Heart left ventricle (tissue), 16 donors: ENCODE results near the gene CCL18. TPM values are rescaled to one million over a fixed set of nuclear protein-coding genes. Genes with fewer than 3 reads are reported as not detected.

ENCODE experiments used
- ATAC-seq, 4 donors: fragments of 200-7000 bp; cut with Tn5 transposase; one replicate each; pipeline ENCODE4 v1.9.1; 2020 to 2022; ENCODE audit warnings: moderate library complexity in 4 of 4, mild to moderate bottlenecking in 3 of 4, moderate number of reproducible peaks in 1 of 4
- DNase-seq, 5 donors: peaks; one replicate each; pipeline ENCODE4 v3.0.0-alpha.2; 2020
- H3K27ac ChIP-seq, 12 donors: fragments of 200-600 bp; sonication (generic) in 4 of 12; one replicate each; pipeline versions ENCODE4 v1.5.0 to v1.8.0; 2016 to 2022; ENCODE audit warnings: mild to moderate bottlenecking in 2 of 12
- H3K27me3 ChIP-seq, 9 donors: fragments of 200-600 bp; sonication (generic) in 2 of 9; one replicate each; pipeline versions ENCODE4 v1.5.1 to v1.8.0; 2016 to 2022; ENCODE audit warnings: mild to moderate bottlenecking in 3 of 9
- H3K36me3 ChIP-seq, 9 donors: fragments of 200-600 bp; sonication (generic) in 2 of 9; one replicate each; pipeline versions ENCODE4 v1.5.0 to v1.8.0; 2018 to 2022; ENCODE audit warnings: mild to moderate bottlenecking in 2 of 9
- H3K4me1 ChIP-seq, 12 donors: fragments of 200-600 bp; sonication (generic) in 4 of 12; one replicate each; pipeline versions ENCODE4 v1.5.0 to v1.8.0; 2016 to 2022; ENCODE audit warnings: mild to moderate bottlenecking in 3 of 12
- H3K4me3 ChIP-seq, 12 donors: fragments of 200-600 bp; sonication (generic) in 4 of 12; one replicate each; pipeline versions ENCODE4 v1.5.0 to v1.8.0; 2017 to 2022; ENCODE audit warnings: mild to moderate bottlenecking in 9 of 12, moderate library complexity in 4 of 12
- H3K9me3 ChIP-seq, 12 donors: fragments of 200-600 bp; sonication (generic) in 4 of 12; one replicate each; pipeline versions ENCODE4 v1.5.0 to v1.8.0; 2016 to 2022; ENCODE audit warnings: mild to moderate bottlenecking in 1 of 12
- CTCF ChIP-seq, 12 donors: fragments of 200-600 bp; sonication (generic) in 4 of 12; IDR thresholded peaks; one replicate each; pipeline versions ENCODE4 v1.5.0 to v1.8.0; 2018 to 2022; ENCODE audit warnings: antibody characterized with exemption in 12 of 12, mild to moderate bottlenecking in 5 of 12
- POLR2A ChIP-seq, 2 donors: fragments of 450-650 bp; IDR thresholded peaks; one replicate each; pipeline ENCODE4 v1.6.1; 2017; ENCODE audit warnings: antibody characterized with exemption in 2 of 2, mild to moderate bottlenecking in 2 of 2, moderate library complexity in 2 of 2
- WGBS, 4 donors: extraction: QIAGEN DNeasy Blood & Tissue Kit in 2 of 4; methylation state at CpG; one replicate each; pipeline versions ENCODE4 v1.1.5 to v1.1.7; 2013 to 2018; 5-methylcytosine and 5-hydroxymethylcytosine counted together
- intact Hi-C, 10 donors: fragments of 100-400 bp; cut with DNase I; formaldehyde crosslinking; loops; one replicate each; pipeline versions ENCODE4 v1.11.1 to v1.14.2; 2022
- polyA plus RNA-seq, 2 donors: library from polyadenylated mRNA; stranded (reverse); fragments of 200-250 nt; gene quantifications; one replicate each; pipeline ENCODE4 v1.2.3, GENCODE V29; 2013
- total RNA-seq, 9 donors: library from RNA; depleted of rRNA in 2 of 9; stranded (reverse); fragments of >200 nt in 2 of 9; fragmentation: NEBNext Ultra II Directional in 3 of 9; extraction: Animal tissue kit (Norgen Biotek cat#: 25700) in 3 of 9; gene quantifications; one replicate each; pipeline versions ENCODE4 v1.1.0 to v1.2.4, GENCODE V29; 2016 to 2023
- donor health status: ischemic (EF 13 %, LVEDD 7.1; RV severe dilation, severe dysfunction).
- donor health status: healthy with polysubstance abuse.
- donor health status: DM: no; HTN: yes; CAD: no.
- donor health status: DM: no; HTN: no; CAD: no.
- donor health status: ischemic (EF 25% LVEDD 6.9; RV normal size, moderate dysfunction).
- donor health status: ischemic (EF 25% LVEDD 5.7; RV mildly dilated, moderate dysfunction).
- donor health status: healthy.
- donor health status: DM: yes; HTN: yes; CAD: no.
- donor health status: ischemic (EF 35%, LVEDD 5.7; RV mildly dilated, moderate dysfunction).
- donor health status: nonischemic (EF 11% LVEDD 7.7; RV severe dilation, severe dysfunction).
- donor health status: DM: yes; HTN: yes; CAD: no.
- donor health status: PGD.
- donor health status: ischemic (EF 29% LVEDD 5.4; RV normal size, mild dysfunction).
- donor health status: nonischemic (EF 23%, LVEDD 6.1; RV moderate dilation, normal function).

Gene CCL18
- total and polyA plus RNA-seq, 11 donors, result 0.30 to 31.9 (median 2.5) TPM

- ATAC-seq (no peak), DNase-seq (no peak)
- Histone ChIP-seq H3K27me3 (no peaks in the 10 kb centered on the region), H3K9me3 (no peaks in the 10 kb centered on the region), H3K4me3 (no peak overlapping the region), H3K4me1 (peaks cover 0 to 9% (median 0%) of the 10 kb centered on the region in 12 donors), H3K27ac (no peak overlapping the region), H3K36me3 (no peaks in the 10 kb centered on the region)
- no peak for TF ChIP-seq CTCF (IDR thresholded peaks at IDR 0.05)
- no peak for TF ChIP-seq POLR2A (IDR thresholded peaks at IDR 0.05)
- 89 to 94% (median 91%) methylated on average over 2 of the region's 2 CpGs for WGBS, 4 donors
- intact Hi-C loops, result no loop called here
Measured at GRCh38 chr17:36060816-36061215, 3.3 kb upstream of the CCL18 start.

GRCh38 chr17:36066365-36066985 lies 2.4 kb downstream of the CCL18 start:
- WGBS, 4 donors, result 80 to 88% (median 88%) methylated on average over 6 of the region's 6 CpGs
- Histone ChIP-seq H3K36me3 (no peaks in the 10 kb centered on the region), H3K4me1 (no peaks in the 10 kb centered on the region), H3K9me3 (no peaks in the 10 kb centered on the region), H3K4me3 (no peak overlapping the region), H3K27me3 (no peaks in the 10 kb centered on the region), H3K27ac (peak overlapping the region in 2 of 12 donors; percentile 22 to 67)
- TF ChIP-seq POLR2A (IDR thresholded peaks at IDR 0.05) (no peak), CTCF (IDR thresholded peaks at IDR 0.05) (no peak)
- DNase-seq, result no peak
- peak in 2 of 4 donors; percentile 27 to 62 for ATAC-seq
- intact Hi-C loops, result no loop called here

- peak overlapping the region in 1 of 12 donors; percentile 1 for H3K27ac ChIP-seq
- no peaks in the 10 kb centered on the region for H3K36me3 ChIP-seq
- H3K4me1 ChIP-seq, result no peaks in the 10 kb centered on the region
- H3K27me3 ChIP-seq, result peaks cover 0 to 3% (median 0%) of the 10 kb centered on the region in 9 donors
- no peak overlapping the region for H3K4me3 ChIP-seq
- WGBS, 4 donors, result 73 to 78% (median 76%) methylated on average over 3 of the region's 3 CpGs
- no peak for TF ChIP-seq CTCF (IDR thresholded peaks at IDR 0.05)
- no peak for TF ChIP-seq POLR2A (IDR thresholded peaks at IDR 0.05)
- DNase-seq, result no peak
- no peaks in the 10 kb centered on the region for H3K9me3 ChIP-seq
- ATAC-seq, result no peak
- intact Hi-C loops, result no loop called here
Measured at GRCh38 chr17:36068524-36068923, 4.5 kb downstream of the CCL18 start.

GRCh38 chr17:36069136-36069535 lies 5.1 kb downstream of the CCL18 start:
- no peaks in the 10 kb centered on the region for H3K9me3 ChIP-seq
- intact Hi-C loops, result no loop called here
- H3K36me3 ChIP-seq, result no peaks in the 10 kb centered on the region
- DNase-seq (no peak), ATAC-seq (no peak)
- TF ChIP-seq CTCF (IDR thresholded peaks at IDR 0.05) (no peak), POLR2A (IDR thresholded peaks at IDR 0.05) (no peak)
- H3K4me3 ChIP-seq, result no peak overlapping the region
- no peaks in the 10 kb centered on the region for H3K4me1 ChIP-seq
- peak overlapping the region in 1 of 12 donors; percentile 1 for H3K27ac ChIP-seq
- peaks cover 0 to 3% (median 0%) of the 10 kb centered on the region in 9 donors for H3K27me3 ChIP-seq
